Measurements from ENCODE around the gene IL12RB2.

The IL12RB2 gene

GRCh38 chr1:67313934-67314671, 6.4 kb downstream of the IL12RB2 start:
- no peak for DNase-seq

DNA sequence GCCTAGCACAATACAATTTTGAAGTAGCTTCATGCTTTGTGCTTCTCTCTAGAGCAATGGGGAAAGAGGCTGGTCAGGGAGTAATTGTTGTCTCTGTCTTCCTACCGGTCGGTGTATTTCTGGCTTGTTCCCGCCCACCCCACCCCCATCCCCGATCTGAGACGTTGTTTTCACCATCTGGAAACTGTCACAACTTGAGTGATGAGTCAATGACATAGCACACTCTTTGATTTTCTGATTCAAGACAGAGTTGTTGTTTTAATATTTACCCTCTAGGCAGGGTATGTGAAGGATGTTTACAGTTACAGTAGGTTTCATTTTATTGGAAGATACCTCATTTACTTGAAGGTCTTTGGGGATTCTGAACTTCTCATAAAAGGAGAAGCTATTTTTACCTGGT, 7.0 kb downstream of the IL12RB2 start:
- no peak for DNase-seq

GRCh38 chr1:67316180-67316902, 8.7 kb downstream of the IL12RB2 start:
- no peak for DNase-seq

GRCh38 chr1:67316918-67317317, 9.2 kb downstream of the IL12RB2 start:
- no peak for DNase-seq

DNA sequence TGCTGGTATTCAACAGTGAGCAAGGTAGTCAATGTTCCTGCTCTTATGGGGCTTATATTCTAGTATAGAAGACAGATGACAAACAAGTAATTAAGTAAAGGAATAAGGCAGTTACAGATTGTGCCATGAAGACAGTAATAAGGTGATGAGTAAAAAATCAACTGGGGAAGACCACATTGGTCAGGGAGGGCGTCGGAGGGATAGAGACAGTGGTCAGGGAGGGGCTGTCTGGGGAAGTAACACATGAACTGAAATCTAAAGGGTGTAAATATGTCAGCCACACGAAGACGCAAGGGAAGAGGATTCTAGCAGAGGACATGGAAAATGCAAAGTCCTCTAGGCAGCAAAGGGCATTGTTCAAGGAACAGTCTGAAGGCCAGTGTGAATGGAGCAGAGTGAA, 10.1 kb downstream of the IL12RB2 start:
- no peak for DNase-seq

DNA sequence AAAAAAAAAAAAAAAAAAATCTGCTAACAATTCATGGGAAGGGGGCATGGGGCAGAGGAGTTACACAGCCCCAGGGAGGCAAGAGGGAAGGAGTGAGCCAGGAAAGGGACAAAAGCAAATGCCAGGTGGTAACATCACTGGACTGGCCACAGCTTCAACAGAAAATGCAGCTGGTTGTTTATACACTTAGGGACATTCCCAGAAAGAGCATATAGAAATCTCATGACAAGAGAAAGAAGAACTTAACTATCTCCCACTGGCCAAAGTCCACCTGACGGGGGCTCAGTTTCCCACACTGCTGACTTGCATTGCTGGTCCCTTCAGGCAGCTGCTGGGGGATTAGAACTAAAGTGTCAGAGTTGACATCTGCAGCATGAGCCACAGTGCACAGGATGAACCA, 14.8 kb downstream of the IL12RB2 start:
- DNase-seq = no peak

DNA sequence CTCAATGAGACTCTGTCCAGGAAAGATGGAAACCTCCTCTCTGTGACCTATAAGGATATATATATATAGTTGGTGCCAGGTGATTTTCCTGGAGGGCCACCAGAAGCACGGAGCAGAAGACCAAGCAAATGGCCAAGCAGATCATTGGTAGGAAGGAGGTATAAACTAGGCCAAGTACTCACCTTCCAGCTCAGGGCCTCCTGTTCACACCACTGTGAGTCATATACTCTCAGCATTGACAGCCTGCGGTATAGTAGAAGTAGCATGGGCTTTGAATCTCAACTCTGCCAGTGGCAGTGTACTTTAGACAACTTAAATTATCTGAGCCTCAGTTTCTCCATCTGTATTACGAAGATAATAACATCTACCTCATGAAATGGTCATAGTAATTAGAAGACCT, 15.4 kb downstream of the IL12RB2 start:
- no peak for DNase-seq

DNA sequence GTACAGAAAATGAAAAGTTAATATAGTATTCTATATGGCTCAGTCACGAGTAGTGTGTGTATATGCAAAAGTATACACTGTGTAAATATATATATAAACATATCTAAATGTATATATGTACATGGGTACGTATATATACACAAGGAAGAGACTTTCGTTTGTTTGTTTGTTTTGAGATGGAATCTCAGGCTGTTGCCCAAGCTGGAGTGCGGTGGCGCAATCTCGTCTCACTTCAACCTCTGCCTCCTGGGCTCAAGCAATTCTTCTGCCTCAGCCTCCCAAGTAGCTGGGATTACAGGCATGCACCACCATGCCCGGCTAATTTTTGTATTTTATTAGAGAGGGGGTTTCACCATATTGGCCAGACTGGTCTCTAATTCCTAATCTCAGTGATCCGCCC, 16.4 kb downstream of the IL12RB2 start:
- no peak for DNase-seq

- DNase-seq = no peak
These were observed 20.3 kb downstream of the IL12RB2 start for GRCh38 chr1:67327864-67328466.

DNA sequence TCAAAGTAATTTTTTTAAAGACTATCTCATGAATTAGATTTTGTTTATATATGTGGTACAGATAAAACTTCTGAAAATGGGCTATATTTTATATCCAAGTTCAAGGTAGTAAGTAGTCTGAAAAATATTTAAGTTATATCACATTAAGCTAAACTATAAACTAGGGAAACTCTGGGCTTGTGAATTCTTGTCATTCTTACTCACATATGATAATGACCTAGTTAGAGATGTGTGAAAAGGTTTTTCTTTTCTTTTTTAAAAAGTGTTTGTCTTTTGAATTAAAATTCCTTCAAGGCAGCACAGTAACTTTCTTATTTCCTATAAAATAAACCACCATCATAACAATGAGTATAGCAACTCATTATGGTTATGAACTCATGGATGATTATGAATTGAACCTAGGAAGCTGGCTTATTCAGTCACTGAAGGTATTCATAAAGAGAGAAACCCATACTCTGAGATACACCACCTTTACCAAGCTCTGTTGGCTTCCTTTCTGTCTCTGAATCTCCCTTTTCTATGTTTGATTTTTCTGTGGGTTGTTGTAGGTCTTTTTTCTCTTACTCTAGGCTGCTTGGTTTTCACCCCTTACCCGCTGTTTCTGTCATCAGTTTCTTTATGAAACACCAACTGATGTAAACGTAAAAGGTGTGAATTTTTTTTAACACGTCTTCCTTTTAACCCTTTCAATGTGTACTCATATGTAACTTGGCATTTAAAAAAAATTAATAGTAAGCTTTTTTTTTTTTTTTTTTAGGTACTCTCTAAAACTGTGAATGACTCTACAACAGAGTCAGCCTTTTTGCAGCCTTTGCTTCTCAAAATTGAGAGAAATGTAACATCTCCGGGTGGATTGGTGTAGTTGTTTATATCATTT, 25.2 kb downstream of the IL12RB2 start:
- DNase-seq = no peak

DNA sequence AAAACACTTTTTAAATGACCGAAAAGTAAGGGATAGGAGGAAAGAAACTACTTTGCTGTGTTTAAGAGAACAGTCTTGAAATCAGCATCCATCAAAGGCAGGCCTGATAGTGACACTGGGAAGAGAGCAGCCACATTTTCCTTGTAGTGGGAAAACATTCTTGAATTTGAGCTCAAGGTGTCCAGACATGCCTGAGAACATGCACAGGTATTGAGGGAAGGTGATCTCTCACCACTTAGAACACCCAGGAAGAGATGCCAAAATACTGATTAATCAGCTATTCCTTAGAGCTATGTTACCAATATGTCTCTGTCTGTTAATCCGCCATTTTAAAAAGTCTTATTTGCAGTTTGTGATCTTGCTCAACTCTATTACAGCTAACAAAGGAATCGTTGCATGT, 25.9 kb downstream of the IL12RB2 start:
- no peak for DNase-seq

DNA sequence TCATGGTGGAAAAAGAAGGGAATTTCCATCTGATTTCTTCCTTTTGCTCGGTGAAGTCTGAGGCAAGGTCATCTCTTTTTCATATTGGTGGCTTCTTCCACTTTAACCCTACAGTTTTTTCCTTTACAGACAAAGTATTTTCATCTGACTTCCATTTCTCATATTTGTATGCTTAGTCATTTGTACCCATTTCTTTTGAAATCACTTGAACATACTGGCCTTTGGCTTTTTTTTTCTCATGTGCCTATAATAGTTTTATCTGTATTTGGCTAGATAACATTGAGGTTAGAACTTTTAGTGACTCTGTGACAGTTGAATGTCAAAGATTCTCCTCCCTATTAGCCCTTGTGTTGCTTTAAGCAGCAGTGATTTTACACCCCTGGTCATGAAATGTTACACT, 27.7 kb downstream of the IL12RB2 start:
- no peak for DNase-seq

DNA sequence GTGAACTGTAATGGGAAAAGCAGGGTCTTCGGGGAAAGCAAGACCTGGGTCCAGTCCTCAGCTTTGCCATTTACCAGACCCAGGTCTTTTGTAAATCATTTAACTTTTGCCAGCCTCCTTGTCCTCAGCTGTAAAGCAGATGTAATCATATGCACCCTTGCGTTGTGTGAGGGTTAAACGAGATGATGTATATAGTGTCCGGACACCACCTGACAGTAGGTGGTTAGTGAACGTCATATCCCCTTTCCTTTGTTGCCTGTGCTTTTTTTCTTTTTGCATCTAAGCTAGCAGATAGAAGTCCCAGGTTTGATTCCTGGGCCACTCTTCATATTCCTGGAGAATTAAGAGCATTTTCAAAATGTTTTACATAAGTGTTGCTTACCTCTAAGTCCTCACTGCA, 28.5 kb downstream of the IL12RB2 start:
- DNase-seq = no peak

DNA sequence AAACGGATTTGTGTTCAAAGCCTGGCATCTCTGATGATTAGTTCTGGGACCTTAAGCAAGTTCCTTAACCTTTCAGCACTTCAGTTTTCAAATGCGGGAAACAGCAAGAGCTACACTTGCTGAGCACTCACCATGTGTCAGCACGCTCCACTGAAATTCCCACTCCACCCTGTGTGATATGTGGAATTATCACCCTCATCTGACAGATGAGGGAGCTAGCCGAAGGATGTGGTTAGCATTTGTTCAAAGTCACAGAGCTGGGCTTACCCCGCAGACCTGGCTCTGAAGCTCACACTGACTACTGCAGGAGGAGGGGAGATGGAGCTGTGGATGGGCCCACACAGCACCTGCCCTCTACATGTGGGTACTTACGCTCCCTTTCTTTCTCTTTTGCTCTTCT, 29.1 kb downstream of the IL12RB2 start:
- no peak for DNase-seq

GRCh38 chr1:67338642-67339041, 31.0 kb downstream of the IL12RB2 start:
- no peak for DNase-seq

GRCh38 chr1:67339623-67340343, 32.1 kb downstream of the IL12RB2 start:
- no peak for DNase-seq

GRCh38 chr1:67342076-67342890, 34.6 kb downstream of the IL12RB2 start:
- DNase-seq = no peak

GRCh38 chr1:67345556-67345955, 37.9 kb downstream of the IL12RB2 start:
- DNase-seq = no peak

DNA sequence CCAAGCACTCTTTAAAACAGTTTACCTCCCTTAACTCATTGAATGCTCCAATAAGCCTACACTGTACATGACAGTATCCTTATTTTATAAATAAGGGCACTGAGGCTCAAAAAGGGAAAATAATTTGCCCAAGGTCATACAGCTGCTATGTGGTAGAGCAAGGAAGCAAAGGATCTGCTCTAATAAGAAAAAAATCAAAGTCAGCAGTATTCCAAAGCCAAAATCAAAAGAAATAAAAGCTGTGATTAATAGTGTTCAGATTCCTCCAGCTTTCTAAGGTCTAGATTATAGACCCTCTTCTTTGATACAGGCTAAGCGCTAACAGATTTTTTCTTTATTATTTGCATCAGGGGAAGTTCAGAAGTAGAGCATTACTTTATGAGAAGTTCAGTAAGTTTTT, 39.3 kb downstream of the IL12RB2 start:
- DNase-seq = no peak

DNA sequence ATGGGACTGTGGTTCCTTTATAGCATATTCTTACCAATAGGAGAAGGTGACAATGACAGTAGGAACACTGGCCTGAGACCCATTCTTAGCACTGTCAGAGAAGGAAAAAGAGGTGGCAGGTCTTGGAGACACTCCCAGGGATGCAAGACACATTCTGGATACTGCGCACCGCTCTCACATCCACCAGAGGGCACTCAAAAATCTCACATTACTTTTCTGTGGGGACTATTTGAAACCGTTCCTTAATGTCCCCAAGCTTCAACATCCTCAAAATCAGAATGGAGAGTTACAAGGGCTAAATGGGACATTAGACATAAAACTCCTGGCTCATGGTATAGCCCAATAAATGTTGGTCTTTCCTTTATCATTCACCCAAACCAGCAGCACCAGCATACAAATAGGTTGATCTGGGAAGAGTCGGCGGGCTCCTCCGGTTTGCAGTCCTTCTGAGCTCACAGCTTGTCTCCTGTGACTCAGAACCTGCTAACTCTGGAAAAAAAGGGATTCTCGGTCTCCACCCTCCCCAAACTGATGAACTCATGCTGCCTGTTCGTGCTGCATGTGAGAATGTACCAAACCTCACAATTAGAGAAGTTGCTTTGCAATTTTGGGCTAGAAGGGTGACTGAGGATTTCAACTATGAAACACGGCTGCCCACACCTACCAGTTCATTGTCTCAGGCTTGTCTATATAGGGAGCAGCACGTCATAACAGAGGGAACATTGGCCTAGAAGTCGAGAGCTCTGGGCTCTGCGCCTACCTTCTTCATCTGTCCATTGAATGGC, 40.2 kb downstream of the IL12RB2 start:
- DNase-seq = peak; percentile 52
